GM19025 (cell line): ENCODE results near the gene TOM1L2.

Experiments
- ATAC-seq: cut with Tn5 transposase; IDR thresholded peaks from one replicate; pipeline ENCODE4 v1.9.1; 2021; ENCODE audit warnings: mild to moderate bottlenecking, low read depth, moderate library complexity; ENCODE audit not compliant: unreplicated experiment

TOM1L2 gene

GRCh38 chr17:17840751-17841591 is 131.2 kb downstream of the TOM1L2 start:
- no peak for ATAC-seq

DNA sequence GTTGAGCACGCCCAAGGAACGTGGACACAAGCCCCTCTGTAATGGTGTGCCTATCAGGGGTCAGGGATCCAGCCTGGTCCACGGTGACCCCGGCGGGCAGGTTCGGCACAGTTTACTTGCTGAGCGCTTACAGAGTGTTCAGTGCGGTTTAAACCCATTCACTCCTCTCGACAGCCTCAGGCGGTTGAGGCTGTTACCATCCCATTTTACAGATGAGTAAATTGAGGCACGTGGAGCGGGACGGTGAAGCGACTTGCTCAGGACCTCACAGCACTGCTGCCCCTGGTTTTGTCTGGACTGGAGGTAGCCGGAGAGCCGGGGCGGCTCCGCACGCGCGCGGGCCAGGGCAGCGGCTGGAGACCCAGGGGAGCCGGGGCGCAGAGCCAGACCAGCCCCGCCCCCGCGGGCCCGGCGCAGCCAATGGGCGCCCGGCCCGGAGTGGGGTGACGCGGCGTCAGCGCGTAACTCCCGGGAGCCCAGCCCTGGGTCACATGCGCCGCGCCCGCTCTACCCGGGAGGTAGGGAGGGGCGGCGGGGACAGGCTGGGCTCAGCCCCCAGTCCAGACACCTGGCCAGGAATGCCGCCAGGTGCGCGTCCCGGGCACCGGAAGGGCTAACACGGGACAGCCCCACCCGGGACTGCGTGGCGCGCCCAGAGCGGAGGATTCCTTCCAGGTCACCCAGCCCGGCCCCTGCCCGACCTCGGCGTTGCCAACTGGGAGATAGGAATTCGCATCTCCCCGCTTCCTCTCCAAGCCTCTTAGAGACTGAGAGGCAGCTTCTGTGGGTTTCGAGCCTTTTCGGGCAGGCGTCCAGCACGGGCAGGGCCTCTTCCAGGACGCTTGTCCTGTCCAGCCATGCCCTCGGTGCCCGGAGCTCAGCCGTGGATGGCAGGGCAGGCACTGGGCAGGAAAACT is 132.2 kb downstream of the TOM1L2 start:
- ATAC-seq: peak; percentile 64

GRCh38 chr17:17837966-17838962 is 133.9 kb downstream of the TOM1L2 start:
- no peak for ATAC-seq

- no peak for ATAC-seq
These were observed 134.8 kb downstream of the TOM1L2 start for GRCh38 chr17:17837380-17837821.

DNA sequence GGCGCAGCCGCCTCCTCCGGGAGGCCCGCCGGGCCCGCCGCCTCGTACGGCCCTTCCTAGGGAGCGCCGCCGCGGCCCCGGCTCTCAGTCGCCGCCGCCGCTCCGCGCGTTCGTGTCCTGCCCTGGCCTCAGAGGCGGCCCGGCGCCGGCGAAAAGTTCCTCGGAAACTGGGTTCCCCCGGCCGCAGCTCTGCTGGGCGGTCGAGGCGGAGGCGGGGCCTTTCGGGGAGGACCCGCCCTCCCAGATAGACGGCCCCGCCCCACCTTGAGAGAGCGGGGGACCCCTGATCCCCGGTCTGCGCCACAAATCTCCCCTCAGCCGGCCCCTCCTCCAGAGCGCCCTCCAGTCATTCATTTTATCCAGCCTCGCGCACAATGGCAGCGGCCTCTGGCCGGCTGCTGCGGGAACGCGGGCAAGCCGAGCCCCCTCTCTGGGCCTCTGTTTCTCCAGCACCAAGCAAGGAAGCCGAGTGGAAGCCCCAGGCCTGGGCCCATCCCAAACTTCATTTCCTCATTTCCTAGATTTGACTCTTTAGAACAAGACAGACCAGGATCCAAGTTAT is 135.3 kb downstream of the TOM1L2 start, which contains the start of gene SREBF1:
Gene SREBF1 (minus strand): TSS at position 169 of the 562 bp plus-strand sequence. CDS start 169 bp downstream, outside the sequence.
- peak; percentile 23 for ATAC-seq

- peak; percentile 60 for ATAC-seq
These were observed 135.9 kb downstream of the TOM1L2 start for GRCh38 chr17:17836250-17836817.

- no peak for ATAC-seq
These were observed 136.6 kb downstream of the TOM1L2 start for GRCh38 chr17:17835415-17836249.

- ATAC-seq: no peak
These were observed 137.2 kb downstream of the TOM1L2 start for GRCh38 chr17:17834974-17835373.

- no peak for ATAC-seq
These were observed 138.4 kb downstream of the TOM1L2 start for GRCh38 chr17:17833658-17834357.

- no peak for ATAC-seq
These were observed 140.2 kb downstream of the TOM1L2 start for GRCh38 chr17:17832032-17832363.

DNA sequence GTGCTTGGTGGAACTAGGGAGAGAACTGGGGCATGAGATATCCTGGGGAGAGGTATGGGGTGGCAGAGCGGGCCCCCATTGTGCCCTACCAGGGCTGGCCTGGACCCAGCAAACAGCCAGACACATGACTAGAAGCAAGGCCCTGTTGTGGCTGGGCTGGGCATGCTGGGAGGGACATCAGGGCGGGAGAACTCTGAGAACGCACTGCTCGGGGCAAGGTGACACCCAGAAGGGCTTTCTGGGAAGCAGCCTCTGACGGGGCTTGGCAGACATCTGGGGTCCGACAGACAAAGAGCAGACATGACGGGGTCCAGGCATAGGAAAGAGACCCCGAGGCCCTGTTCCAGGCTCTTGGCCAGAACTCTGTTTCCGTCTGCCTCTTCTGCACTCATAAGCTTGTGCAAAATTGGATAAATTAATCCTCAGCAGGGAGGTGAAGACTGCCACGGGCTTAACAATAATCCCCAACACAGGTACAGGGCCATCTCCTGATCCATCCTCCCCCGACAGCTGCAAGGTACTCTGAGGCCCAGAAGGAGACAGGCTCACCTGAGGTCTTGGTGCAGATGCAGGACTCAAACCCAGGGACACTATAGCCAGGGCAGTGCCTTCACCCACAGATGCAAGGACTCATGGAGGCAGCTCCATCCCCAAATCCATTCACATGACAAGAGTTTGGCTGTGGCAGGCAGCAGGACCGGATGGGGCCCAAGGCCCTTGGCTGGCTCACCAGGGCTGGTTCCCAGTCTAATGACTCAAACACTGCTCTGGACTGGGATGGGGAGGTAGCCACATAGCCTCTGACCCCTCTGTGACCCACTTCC is 140.8 kb downstream of the TOM1L2 start:
- no peak for ATAC-seq

DNA sequence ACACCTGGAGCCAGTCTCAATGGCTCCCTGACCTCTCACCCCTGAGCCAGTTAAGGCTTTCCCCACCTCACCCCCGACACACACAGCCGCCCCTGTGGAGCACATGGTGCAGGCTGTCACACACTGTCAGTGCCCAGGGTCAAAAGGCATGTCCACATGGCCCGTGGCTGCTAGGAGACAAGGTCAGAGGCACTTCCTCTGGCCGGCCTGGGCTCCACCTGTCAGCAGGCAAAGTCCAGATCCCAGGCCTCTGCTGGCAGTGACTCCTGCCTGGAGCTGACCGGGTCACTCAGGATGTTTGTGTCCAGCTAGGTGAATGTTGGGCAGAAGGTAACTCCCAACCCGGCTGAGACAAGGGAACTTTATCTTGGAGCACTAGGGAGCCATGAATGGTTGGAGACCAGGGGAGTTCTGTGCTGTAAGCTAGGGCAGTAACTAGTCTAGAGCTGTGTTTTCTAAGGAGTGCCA is 141.4 kb downstream of the TOM1L2 start:
- no peak for ATAC-seq

- ATAC-seq: no peak
These were observed 142.0 kb downstream of the TOM1L2 start for GRCh38 chr17:17830269-17830567.

DNA sequence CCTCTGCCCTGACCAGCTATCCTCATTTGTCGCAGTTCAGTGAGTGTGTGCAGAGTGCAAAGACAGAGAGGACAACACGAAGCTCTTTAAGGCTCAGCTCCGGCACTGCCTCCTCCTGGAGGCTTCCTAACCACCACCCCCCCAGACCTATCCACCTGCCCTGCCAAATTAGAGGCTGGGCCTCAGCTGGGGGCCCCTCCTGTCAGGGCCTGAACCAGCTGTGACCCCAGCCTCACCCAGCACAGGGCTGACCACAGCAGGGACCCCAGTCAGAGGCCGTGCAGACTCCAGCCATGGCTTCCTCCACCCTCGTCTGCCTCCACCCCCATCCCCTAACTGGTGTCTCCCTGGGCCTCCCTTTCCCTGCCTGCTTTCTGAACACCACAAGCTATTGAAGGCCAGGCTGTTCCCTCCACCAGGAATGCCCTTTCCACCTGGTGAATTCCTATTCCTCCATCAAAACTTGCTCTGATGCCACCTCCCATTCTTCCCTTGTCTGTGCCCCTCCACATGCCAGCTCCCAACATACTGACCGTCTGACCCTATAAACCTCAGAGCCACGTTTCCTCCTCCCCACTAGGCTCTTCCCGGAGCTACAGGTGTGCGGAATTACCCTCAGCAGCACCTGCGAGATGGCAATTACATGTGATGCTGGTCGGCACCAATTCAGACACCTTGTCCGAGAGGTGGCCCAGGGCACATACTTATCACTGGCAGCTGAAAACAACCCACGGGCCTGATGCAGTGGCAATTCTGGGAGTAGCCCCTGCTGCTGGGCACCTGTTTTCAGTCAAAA is 144.2 kb downstream of the TOM1L2 start:
- no peak for ATAC-seq

DNA sequence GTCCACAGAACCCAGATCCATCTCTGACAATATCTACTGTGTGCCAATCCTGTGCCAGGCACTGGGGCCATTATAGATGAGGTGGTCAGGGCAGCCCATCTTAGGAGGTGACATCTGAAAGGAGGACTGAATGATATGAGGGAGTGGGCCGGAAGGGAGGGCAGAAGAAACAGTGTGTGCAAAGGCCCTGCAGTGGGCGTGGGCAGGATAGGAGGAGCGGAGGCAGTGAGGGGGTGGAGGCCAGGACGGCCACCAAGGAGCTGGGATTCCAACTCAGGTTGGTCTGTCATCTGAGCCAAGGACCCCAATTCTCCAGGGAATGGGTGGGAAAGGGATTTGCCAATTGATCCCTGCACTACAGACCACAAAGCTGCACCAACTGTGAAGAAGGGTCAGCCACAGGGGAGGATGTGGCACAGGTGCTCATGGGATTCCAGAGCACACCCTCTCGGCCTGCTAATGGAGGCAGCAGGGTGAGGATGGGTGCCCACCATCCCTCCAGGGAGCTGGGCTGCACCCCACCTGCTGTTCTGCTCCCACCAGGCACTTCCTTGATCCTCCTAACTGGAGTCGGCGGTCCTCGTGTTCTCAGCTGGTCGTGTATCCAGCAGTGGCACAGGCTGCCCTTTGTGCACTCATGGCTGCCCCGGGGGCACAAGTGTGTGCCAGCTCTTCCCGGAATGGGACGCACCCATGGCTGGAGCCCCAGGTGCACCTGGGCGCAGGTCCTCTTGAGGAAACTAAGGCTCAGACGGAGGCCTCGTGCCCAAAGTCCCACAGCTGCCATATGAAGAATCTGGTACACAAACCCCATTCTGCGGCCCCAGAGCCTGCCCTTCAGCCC is 145.0 kb downstream of the TOM1L2 start:
- no peak for ATAC-seq

DNA sequence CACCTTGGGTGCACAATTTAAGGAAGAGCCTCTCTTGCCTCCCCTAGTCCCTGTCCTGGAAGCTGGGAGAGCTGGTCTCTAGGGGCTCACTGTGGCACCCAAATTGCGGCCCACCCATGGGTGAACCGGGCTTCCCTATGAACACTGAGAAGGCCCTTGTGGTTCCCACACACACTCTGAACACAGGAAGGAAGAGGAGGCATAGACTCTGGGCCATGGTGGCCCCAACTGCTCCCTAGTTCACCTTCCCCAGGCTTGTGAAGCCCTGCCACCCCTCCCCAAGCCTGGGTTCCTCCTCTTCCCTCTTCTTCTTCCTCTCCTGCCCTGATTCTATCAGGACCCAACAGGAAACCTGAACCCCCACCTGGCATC is 145.9 kb downstream of the TOM1L2 start:
- no peak for ATAC-seq
